ENCODE measurements around the gene POMGNT2. TPM values are rescaled to one million over a fixed set of nuclear protein-coding genes. Genes with fewer than 3 reads are reported as not detected.

POMGNT2 gene
- polyA plus RNA-seq, 1 donor (not counting 4 experiments of a cell fraction or from before 2014, with no cell fraction given) = 6.0 TPM

DNA sequence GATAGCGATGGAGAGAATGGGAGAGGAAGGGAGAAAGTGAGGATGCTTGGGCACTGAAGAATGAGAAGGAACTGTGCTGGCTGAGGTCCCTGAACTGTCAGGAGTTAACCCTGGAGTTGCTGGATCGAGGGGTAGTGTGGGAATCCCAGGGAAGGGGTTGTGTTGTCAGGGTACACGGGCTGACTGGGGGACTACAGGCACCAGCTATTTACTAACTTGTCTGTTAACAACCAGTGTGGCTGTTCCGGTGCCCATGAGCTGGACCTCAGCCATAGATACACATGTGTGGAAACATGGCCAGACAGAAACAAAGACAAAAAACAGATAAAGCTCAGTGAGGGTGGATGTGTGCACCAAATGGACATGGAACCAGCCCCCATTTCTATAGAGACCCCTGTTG lies 71.7 kb downstream of the POMGNT2 start:
- Histone ChIP-seq H3K9me1 (ENCODE audit: control insufficient read depth, extremely low read depth, insufficient read depth, low read length) (no peaks in the 10 kb centered on the region), H3K27ac (ENCODE audit: control insufficient read depth, insufficient read depth, low read length) (no peak overlapping the region), H3K36me3 (ENCODE audit: control insufficient read depth in 2 of 2, extremely low read depth in 1 of 2, insufficient read depth in 2 of 2, low read length in 2 of 2) (no peaks in the 10 kb centered on the region), H3K4me1 (ENCODE audit: control insufficient read depth, extremely low read depth, insufficient read depth, low read length) (no peaks in the 10 kb centered on the region), H4K20me1 (ENCODE audit: control insufficient read depth, extremely low read depth, insufficient read depth, low read length) (no peaks in the 10 kb centered on the region), H3K4me2 (ENCODE audit: control insufficient read depth, extremely low read depth, insufficient read depth, low read depth, low read length) (no peak overlapping the region), H3K9ac (ENCODE audit: control insufficient read depth, extremely low read depth, insufficient read depth, low read length) (no peak overlapping the region), H2AFZ (ENCODE audit: control insufficient read depth, low read length) (no peak overlapping the region), H3K27me3 (ENCODE audit: control insufficient read depth, extremely low read depth, insufficient read depth, low read length) (no peaks in the 10 kb centered on the region), H3K4me3 (ENCODE audit: control insufficient read depth in 2 of 3, extremely low read depth in 1 of 3, insufficient read depth in 2 of 3, low read depth in 1 of 3, low read length in 3 of 3) (no peak overlapping the region), H3K9me3 (ENCODE audit: control insufficient read depth, low read depth, low read length) (no peaks in the 10 kb centered on the region), H3K79me2 (ENCODE audit: control insufficient read depth, insufficient read depth, low read length) (no peaks in the 10 kb centered on the region)
- TF ChIP-seq CTCF (optimal IDR thresholded peaks at IDR 0.05 in 1 of 3, IDR thresholded peaks at IDR 0.05 in 1 of 3, conservative IDR thresholded peaks at IDR 0.05 in 1 of 3; ENCODE audit: extremely low read depth in 1 of 3, insufficient read depth in 2 of 3, low read length in 3 of 3) (no peak), EZH2 (IDR thresholded peaks at IDR 0.05; ENCODE audit: low read length) (no peak)
- FAIRE-seq = no peak
- no peak for DNase-seq (ENCODE audit: low read depth, low spot score)
- dilution Hi-C loops (cut with MboI; ENCODE audit: extremely low pct_ligation_motif_present, low sequenced_read_pairs) = no loop called here

DNA sequence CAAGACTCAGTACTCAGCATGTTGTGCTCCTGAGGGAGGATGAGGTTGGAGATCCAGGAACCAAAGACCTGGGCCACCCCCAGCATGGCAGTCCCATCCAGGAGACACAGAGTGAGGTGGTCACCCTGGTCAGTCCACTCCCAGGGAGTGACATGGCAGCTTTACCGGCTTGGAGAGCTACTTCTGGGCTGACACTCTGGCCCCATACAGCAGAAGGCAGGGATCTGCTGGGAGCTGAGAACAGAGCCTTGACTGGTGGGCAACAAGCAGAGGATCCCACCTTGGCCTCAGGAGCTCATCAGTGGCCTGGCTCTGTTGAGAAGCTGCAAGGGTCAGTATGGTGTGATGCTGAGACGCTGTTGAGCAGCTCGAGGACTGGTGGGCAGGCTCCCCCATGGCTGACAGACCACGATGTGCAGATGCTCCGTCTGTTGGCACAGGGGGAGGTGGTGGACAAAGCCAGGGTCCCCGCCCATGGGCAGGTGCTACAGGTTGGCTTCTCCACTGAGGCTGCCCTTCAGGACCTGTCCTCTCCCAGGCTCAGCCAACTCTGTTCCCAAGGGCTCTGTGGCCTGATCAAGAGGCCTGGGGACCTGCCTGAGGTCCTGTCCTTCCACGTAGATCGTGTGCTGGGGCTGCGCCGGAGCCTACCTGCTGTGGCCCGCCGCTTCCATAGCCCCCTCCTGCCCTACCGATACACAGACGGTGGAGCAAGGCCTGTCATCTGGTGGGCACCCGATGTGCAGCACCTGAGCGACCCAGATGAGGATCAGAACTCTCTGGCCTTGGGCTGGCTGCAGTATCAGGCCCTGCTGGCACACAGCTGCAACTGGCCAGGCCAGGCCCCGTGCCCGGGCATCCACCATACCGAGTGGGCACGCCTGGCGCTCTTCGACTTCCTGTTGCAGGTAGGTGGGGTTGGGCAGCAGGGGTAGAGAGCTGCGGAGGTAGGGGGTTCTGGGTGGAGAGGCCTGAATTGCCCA lies 72.9 kb downstream of the POMGNT2 start:
- H3K27ac ChIP-seq (ENCODE audit: control insufficient read depth, insufficient read depth, low read length) = no peak overlapping the region
- FAIRE-seq (no peak), DNase-seq (ENCODE audit: low read depth, low spot score) (no peak)
- H3K4me3 ChIP-seq (ENCODE audit: control insufficient read depth in 2 of 3, extremely low read depth in 1 of 3, insufficient read depth in 2 of 3, low read depth in 1 of 3, low read length in 3 of 3) = no peak overlapping the region
- no peak overlapping the region for H2AFZ ChIP-seq (ENCODE audit: control insufficient read depth, low read length)
- H3K79me2 ChIP-seq (ENCODE audit: control insufficient read depth, insufficient read depth, low read length) = no peaks in the 10 kb centered on the region
- H3K27me3 ChIP-seq (ENCODE audit: control insufficient read depth, extremely low read depth, insufficient read depth, low read length) = no peaks in the 10 kb centered on the region
- no peaks in the 10 kb centered on the region for H3K9me1 ChIP-seq (ENCODE audit: control insufficient read depth, extremely low read depth, insufficient read depth, low read length)
- TF ChIP-seq EZH2 (IDR thresholded peaks at IDR 0.05; ENCODE audit: low read length) (no peak), CTCF (optimal IDR thresholded peaks at IDR 0.05 in 1 of 3, IDR thresholded peaks at IDR 0.05 in 1 of 3, conservative IDR thresholded peaks at IDR 0.05 in 1 of 3; ENCODE audit: extremely low read depth in 1 of 3, insufficient read depth in 2 of 3, low read length in 3 of 3) (no peak)
- dilution Hi-C loops (cut with MboI; ENCODE audit: extremely low pct_ligation_motif_present, low sequenced_read_pairs) = no loop called here
- no peaks in the 10 kb centered on the region for H3K9me3 ChIP-seq (ENCODE audit: control insufficient read depth, low read depth, low read length)
- H3K9ac ChIP-seq (ENCODE audit: control insufficient read depth, extremely low read depth, insufficient read depth, low read length) = no peak overlapping the region
- H3K4me2 ChIP-seq (ENCODE audit: control insufficient read depth, extremely low read depth, insufficient read depth, low read depth, low read length) = no peak overlapping the region
- H3K4me1 ChIP-seq (ENCODE audit: control insufficient read depth, extremely low read depth, insufficient read depth, low read length) = no peaks in the 10 kb centered on the region
- H4K20me1 ChIP-seq (ENCODE audit: control insufficient read depth, extremely low read depth, insufficient read depth, low read length) = no peaks in the 10 kb centered on the region
- no peaks in the 10 kb centered on the region for H3K36me3 ChIP-seq (ENCODE audit: control insufficient read depth in 2 of 2, extremely low read depth in 1 of 2, insufficient read depth in 2 of 2, low read length in 2 of 2)
